ENCODE data around the gene LPCAT1.

DNA sequence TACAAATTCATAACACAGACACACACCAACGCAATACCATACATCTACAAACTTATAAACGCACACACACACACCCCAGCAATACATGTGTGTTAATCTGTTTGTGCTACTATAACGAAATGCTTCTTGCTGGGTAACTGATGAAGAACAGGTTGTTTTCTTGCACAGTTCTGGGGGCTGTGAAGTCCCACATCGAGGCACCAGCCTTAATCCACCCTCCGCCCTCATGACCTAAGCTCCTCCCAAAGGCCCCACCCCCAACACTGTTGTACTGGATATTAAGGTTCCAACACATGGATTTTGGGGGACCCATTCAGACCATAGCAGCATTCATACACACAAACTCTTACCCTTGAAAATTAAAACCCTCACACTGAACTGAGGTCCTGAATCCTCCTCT lies 38.8 kb upstream of the LPCAT1 start:
- TF ChIP-seq YY1 (IDR thresholded peaks at IDR 0.05; ENCODE audit: insufficient read depth, insufficient read length) = no peak
- TF ChIP-seq ZNF274 (IDR thresholded peaks at IDR 0.05; ENCODE audit: low read depth, low read length) = no peak
